Left lung (tissue), 10 donors: Measurements from ENCODE around the gene TLCD3B. TPM values are rescaled to one million over a fixed set of nuclear protein-coding genes. Genes with fewer than 3 reads are reported as not detected.
A peak's percentile ranks its signal among the peaks of the same experiment; 100 is the strongest.
"Not testable (repeated sequence)": the region's sequence is repeated elsewhere in the genome, so short reads cannot be mapped to it uniquely, and the experiment has no call there.

ENCODE experiments used
- ATAC-seq: fragments of 200-7000 bp; cut with Tn5 transposase; one replicate; pipeline ENCODE4 v1.9.1; 2020; ENCODE audit warnings: moderate library complexity
- DNase-seq, 4 donors: peaks; one replicate each; pipeline ENCODE4 v3.0.0-alpha.2; 2013 to 2020
- H3K27ac ChIP-seq, 2 donors: fragments of 200-600 bp; sonication (generic) in 1 of 2; one replicate each; pipeline versions ENCODE4 v1.5.0 to v1.8.0; 2020 to 2021
- H3K27me3 ChIP-seq, 2 donors: fragments of 200-600 bp; sonication (generic) in 1 of 2; one replicate each; pipeline versions ENCODE4 v1.5.0 to v1.8.0; 2020 to 2021
- H3K36me3 ChIP-seq, 2 donors: fragments of 200-600 bp; sonication (generic) in 1 of 2; one replicate each; pipeline versions ENCODE4 v1.5.0 to v1.8.0; 2020 to 2021
- H3K4me1 ChIP-seq, 2 donors: fragments of 200-600 bp; one replicate each; pipeline ENCODE4 v1.8.0; 2021
- H3K4me3 ChIP-seq, 2 donors: fragments of 200-600 bp; sonication (generic) in 1 of 2; one replicate each; pipeline versions ENCODE4 v1.5.0 to v1.8.0; 2020 to 2021; ENCODE audit warnings: mild to moderate bottlenecking in 1 of 2
- H3K9me3 ChIP-seq, 2 donors: fragments of 200-600 bp; sonication (generic) in 1 of 2; one replicate each; pipeline versions ENCODE4 v1.5.0 to v1.8.0; 2020 to 2021
- intact Hi-C, 2 donors: fragments of 100-400 bp; cut with DNase I; formaldehyde crosslinking; loops; one replicate each; pipeline versions ENCODE4 v1.11.2 to v1.14.2; 2022
- polyA plus RNA-seq, 6 donors: library from polyadenylated mRNA; unstranded; fragments of 120-200 nt; gene quantifications; one replicate each; pipeline ENCODE4 v1.2.1, GENCODE V29; 2013; ENCODE audit not compliant: insufficient read length in 6 of 6
- total RNA-seq, 2 donors: library from RNA; stranded (reverse); fragmentation: NEBNext Ultra II Directional; extraction: Animal tissue kit (Norgen Biotek cat#: 25700); gene quantifications; one replicate each; pipeline ENCODE4 v1.2.1, GENCODE V29; 2021
- TF ChIP-seq, protein P1 (sequence below), 2 donors: fragments of 200-600 bp; sonication (generic) in 1 of 2; IDR thresholded peaks; one replicate each; pipeline versions ENCODE4 v1.5.0 to v1.8.0; 2021; ENCODE audit warnings: antibody characterized with exemption in 2 of 2
- donor health status: DM: no; HTN: yes; CAD: no.
- donor health status: DM: no; HTN: no; CAD: no.

The TLCD3B gene
- total and polyA plus RNA-seq, 8 donors = 0.28 to 1.4 (median 0.85) TPM; not detected in 1

DNA sequence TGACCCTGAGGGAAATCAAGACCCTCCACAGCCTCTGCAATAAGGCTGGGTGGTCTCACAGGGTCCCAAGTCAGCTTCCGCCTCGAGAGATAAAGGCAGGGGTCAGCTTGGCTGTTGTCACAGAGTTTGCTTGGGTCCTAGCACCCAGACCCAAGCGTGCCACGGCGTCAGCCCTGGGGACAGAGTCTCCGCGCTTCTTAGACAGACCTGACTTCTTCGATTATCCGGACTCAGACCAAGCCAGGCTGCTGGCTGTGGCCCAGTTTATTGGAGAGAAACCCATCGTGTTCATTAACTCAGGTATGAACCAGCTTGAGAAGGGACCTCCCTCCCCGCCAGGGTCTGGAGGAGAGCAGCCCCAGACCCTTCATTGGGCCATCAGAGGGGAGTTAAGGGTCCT lies 7.5 kb downstream of the TLCD3B start:
- intact Hi-C loops = no loop called here
- TF ChIP-seq, protein P1, sequence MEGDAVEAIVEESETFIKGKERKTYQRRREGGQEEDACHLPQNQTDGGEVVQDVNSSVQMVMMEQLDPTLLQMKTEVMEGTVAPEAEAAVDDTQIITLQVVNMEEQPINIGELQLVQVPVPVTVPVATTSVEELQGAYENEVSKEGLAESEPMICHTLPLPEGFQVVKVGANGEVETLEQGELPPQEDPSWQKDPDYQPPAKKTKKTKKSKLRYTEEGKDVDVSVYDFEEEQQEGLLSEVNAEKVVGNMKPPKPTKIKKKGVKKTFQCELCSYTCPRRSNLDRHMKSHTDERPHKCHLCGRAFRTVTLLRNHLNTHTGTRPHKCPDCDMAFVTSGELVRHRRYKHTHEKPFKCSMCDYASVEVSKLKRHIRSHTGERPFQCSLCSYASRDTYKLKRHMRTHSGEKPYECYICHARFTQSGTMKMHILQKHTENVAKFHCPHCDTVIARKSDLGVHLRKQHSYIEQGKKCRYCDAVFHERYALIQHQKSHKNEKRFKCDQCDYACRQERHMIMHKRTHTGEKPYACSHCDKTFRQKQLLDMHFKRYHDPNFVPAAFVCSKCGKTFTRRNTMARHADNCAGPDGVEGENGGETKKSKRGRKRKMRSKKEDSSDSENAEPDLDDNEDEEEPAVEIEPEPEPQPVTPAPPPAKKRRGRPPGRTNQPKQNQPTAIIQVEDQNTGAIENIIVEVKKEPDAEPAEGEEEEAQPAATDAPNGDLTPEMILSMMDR (IDR thresholded peaks at IDR 0.05) = no peak

DNA sequence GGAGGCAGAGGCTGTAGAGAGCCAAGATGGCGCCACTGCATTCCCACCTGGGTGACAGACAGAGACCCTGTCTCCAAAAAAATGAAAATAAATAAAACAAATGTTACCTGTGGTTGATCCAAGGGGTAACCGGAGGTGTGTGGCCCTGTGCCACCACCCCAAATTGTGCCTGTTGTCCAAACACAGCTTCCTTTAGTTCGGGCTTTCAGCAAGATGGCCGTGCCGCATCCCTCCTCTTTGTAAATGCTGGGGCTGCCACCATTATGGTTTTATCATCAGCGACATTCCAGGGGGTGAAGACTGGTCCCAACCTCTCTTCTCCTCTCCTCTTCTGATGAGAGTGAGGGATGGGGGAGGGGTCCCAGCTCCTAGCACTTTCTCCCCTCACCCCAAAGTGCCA lies 8.2 kb downstream of the TLCD3B start, which contains the start of gene C16orf92:
TSS of gene C16orf92 (plus strand) at position 312 of the 400 bp plus-strand sequence. CDS start 143 bp downstream, outside the sequence.
- Histone ChIP-seq H3K36me3 (no peaks in the 10 kb centered on the region), H3K4me3 (no peak within 1 kb of the TSS), H3K9me3 (no peaks in the 10 kb centered on the region), H3K4me1 (peaks cover 0 to 18% of the 10 kb centered on the region in 2 donors), H3K27me3 (peaks cover 0 to 43% of the 10 kb centered on the region in 2 donors), H3K27ac (no peak within 1 kb of the TSS)
- TF ChIP-seq, protein P1 (IDR thresholded peaks at IDR 0.05) = no peak
- intact Hi-C loops = no loop called here
- DNase-seq (peak in 1 of 4 donors; percentile 14), ATAC-seq (no peak)

More for the DNA sequence above, 7.5 kb downstream of the TLCD3B start:
- DNase-seq = peak in 1 of 4 donors; percentile 59
- H3K4me3 ChIP-seq = no peak overlapping the region
- no peaks in the 10 kb centered on the region for H3K36me3 ChIP-seq
- H3K9me3 ChIP-seq = no peaks in the 10 kb centered on the region
- no peak overlapping the region for H3K27ac ChIP-seq
- peaks cover 0 to 18% of the 10 kb centered on the region in 2 donors for H3K4me1 ChIP-seq
- ATAC-seq = no peak
- peaks cover 0 to 50% of the 10 kb centered on the region in 2 donors for H3K27me3 ChIP-seq

DNA sequence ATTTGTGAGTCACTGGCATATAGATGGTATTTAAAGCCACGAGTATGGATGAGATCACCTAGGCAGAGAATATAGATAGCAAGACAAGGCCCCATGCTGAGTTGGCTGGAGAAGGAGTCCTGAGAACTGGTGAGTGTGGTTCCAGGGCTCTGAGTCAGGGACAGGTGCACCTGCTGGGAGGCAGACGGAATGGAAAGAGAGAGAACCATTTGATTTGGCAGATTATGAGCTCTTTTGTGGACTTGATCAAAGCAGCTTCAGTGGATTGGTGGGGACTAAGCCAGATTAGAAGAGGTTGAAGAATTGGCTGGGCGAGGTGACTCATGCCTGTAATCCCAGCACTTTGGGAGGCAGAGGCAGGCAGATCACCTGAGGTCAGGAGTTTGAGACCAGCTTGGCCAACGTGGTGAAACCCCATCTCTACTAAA lies 12.3 kb downstream of the TLCD3B start:
- H3K4me1 ChIP-seq = peaks cover 0 to 18% of the 10 kb centered on the region in 2 donors
- intact Hi-C loops = no loop called here
- no peak for ATAC-seq
- no peak overlapping the region for H3K4me3 ChIP-seq
- TF ChIP-seq, protein P1 (IDR thresholded peaks at IDR 0.05) = no peak
- peak in 1 of 4 donors; percentile 1 for DNase-seq
- H3K27ac ChIP-seq = no peak overlapping the region
- H3K27me3 ChIP-seq = peaks cover 0 to 3% of the 10 kb centered on the region in 2 donors
- no peaks in the 10 kb centered on the region for H3K9me3 ChIP-seq
- H3K36me3 ChIP-seq = no peaks in the 10 kb centered on the region

DNA sequence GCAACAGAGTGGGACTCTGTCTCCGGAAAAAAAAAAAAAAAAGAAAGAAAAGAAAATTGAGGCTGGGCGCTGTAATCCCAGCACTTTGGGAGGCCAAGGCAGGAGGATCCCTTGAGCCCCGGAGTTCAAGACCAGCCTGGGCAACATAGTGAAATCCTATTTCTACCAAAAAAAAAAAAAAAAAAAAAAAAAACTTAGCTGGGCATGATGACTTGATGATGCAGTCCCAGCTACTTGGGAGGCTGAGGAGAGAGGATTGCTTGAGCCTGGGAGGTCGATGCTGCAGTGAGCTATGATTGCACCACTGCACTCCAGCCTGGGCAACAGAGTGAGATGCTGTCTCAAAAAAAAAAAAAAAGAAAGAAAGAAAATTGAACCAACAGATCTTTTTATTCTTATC lies 13.1 kb downstream of the TLCD3B start:
- intact Hi-C loops = not testable (repeated sequence)

DNA sequence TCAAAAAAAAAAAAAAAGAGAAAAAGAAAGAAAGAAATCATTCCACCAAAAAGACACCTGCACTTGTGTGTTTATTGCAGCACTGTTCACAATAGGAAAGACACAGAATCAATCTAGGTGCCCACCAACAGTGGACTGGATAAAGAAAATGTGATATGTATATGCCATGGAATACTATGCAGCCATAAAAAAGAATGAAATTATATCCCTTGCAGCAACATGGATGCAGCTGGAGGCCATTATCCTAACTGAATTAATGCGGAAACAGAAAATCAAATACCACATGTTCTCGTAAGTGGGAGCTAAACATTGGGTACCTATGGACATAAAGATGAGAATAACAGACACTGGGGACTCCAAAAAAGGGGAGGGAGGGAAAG lies 13.8 kb downstream of the TLCD3B start:
- DNase-seq (no peak), ATAC-seq (no peak)
- Histone ChIP-seq H3K27me3 (peaks cover 0 to 12% of the 10 kb centered on the region in 2 donors), H3K4me3 (no peak overlapping the region), H3K36me3 (no peaks in the 10 kb centered on the region), H3K4me1 (peaks cover 0 to 18% of the 10 kb centered on the region in 2 donors), H3K9me3 (no peaks in the 10 kb centered on the region), H3K27ac (no peak overlapping the region)
- TF ChIP-seq, protein P1 (IDR thresholded peaks at IDR 0.05) = no peak
- intact Hi-C loops = no loop called here

More for the DNA sequence above, 13.1 kb downstream of the TLCD3B start:
- not testable (repeated sequence) for H3K27ac ChIP-seq, DNase-seq, H3K27me3 ChIP-seq, H3K9me3 ChIP-seq, H3K4me3 ChIP-seq, H3K36me3 ChIP-seq, ATAC-seq
- peaks cover 0 to 18% of the 10 kb centered on the region in 2 donors for H3K4me1 ChIP-seq
